Endodermal cell (in vitro differentiated cells): ENCODE results near the gene TBR1. TPM values are rescaled to one million over a fixed set of nuclear protein-coding genes. Genes with fewer than 3 reads are reported as not detected.

Source experiments
- DNase-seq: peaks from one replicate; pipeline ENCODE4 v3.0.0-alpha.2; 2017
- H3K27ac ChIP-seq: 2 replicates; pipeline ENCODE4 v1.5.1; 2013; ENCODE audit warnings: mild to moderate bottlenecking, low read depth, low read length, moderate library complexity
- H3K27me3 ChIP-seq: 2 replicates; pipeline ENCODE4 v1.6.1; 2013; ENCODE audit warnings: mild to moderate bottlenecking, low read length, moderate library complexity; ENCODE audit not compliant: insufficient read depth, control insufficient read depth, poor library complexity, severe bottlenecking
- H3K36me3 ChIP-seq: 2 replicates; pipeline ENCODE4 v1.7.0; 2013; ENCODE audit warnings: mild to moderate bottlenecking, low read length, moderate library complexity; ENCODE audit not compliant: control insufficient read depth, insufficient read depth
- H3K4me1 ChIP-seq: one replicate; pipeline ENCODE4 v1.7.0; 2013; ENCODE audit warnings: low read length; ENCODE audit not compliant: control insufficient read depth, insufficient read depth
- H3K4me3 ChIP-seq: 2 replicates; pipeline ENCODE4 v1.5.1; 2013; ENCODE audit warnings: mild to moderate bottlenecking, low read length, moderate library complexity
- H3K9ac ChIP-seq: 2 replicates; pipeline ENCODE4 v1.6.1; 2013; ENCODE audit warnings: mild to moderate bottlenecking, low read length, moderate library complexity; ENCODE audit not compliant: poor library complexity, severe bottlenecking; ENCODE audit errors: extremely low read depth
- H3K9me3 ChIP-seq: 2 replicates; pipeline ENCODE4 v1.6.1; 2013; ENCODE audit warnings: mild to moderate bottlenecking, low read length, moderate library complexity; ENCODE audit not compliant: control insufficient read depth
- H3K27ac Mint-ChIP-seq: 2 replicates; pipeline ENCODE4 v1.8.0; 2020; ENCODE audit warnings: mixed read lengths
- H3K27me3 Mint-ChIP-seq: 2 replicates; pipeline ENCODE4 v1.8.0; 2021; ENCODE audit warnings: mild to moderate bottlenecking, mixed read lengths; ENCODE audit not compliant: insufficient read depth
- H3K36me3 Mint-ChIP-seq: 2 replicates; pipeline ENCODE4 v1.8.0; 2020; ENCODE audit warnings: low read depth, mixed read lengths
- H3K4me1 Mint-ChIP-seq: 2 replicates; pipeline ENCODE4 v1.8.0; 2020; ENCODE audit warnings: mixed read lengths
- H3K4me3 Mint-ChIP-seq: 2 replicates; pipeline ENCODE4 v1.8.0; 2020; ENCODE audit warnings: mild to moderate bottlenecking, moderate library complexity, mixed read lengths
- H3K9me3 Mint-ChIP-seq: 2 replicates; pipeline ENCODE4 v1.8.0; 2020; ENCODE audit warnings: mild to moderate bottlenecking, mixed read lengths
- CTCF ChIP-seq: fragments of 200-600 bp; sonication (generic); conservative IDR thresholded peaks from 2 replicates; pipeline ENCODE4 v1.5.0; 2021; ENCODE audit warnings: antibody characterized with exemption, mild to moderate bottlenecking
- WGBS, 2 experiments: methylation state at CpG; one replicate each; pipeline versions ENCODE4 v1.1.5 to v1.1.7; 2013; ENCODE audit warnings: missing lambda C conversion rate in 2 of 2, mixed read lengths in 1 of 2; ENCODE audit not compliant: insufficient coverage in 1 of 2, insufficient read length in 1 of 2; 5-methylcytosine and 5-hydroxymethylcytosine counted together
- total RNA-seq, 2 donors: library from RNA; stranded (reverse); fragmentation: NEBNext Ultra II Directional in 1 of 2; extraction: Animal tissue kit (Norgen Biotek cat#: 25700) in 1 of 2; gene quantifications; 2 replicates in 1 of 2; 3 replicates in 1 of 2; pipeline ENCODE4 v1.2.1, GENCODE V29; 2021

Gene TBR1
- total RNA-seq, 2 donors from 2014 or later = 1.2 to 2.4 TPM

- Histone ChIP-seq H3K27ac (no peak overlapping the region), H3K9ac (no peak overlapping the region), H3K27me3 (no peaks in the 10 kb centered on the region), H3K4me1 (peaks cover 14% of the 10 kb centered on the region), H3K9me3 (no peaks in the 10 kb centered on the region), H3K4me3 (no peak overlapping the region), H3K36me3 (peaks cover 39% of the 10 kb centered on the region)
- Mint-ChIP-seq H3K4me3 (no peak overlapping the region), H3K9me3 (no peaks in the 10 kb centered on the region), H3K27ac (no peak overlapping the region), H3K36me3 (peaks cover 10% of the 10 kb centered on the region), H3K4me1 (peaks cover 44% of the 10 kb centered on the region), H3K27me3 (no peaks in the 10 kb centered on the region)
- WGBS, 2 experiments = no CpG with 5 or more reads among the region's 1 CpG
- DNase-seq = no peak
- TF ChIP-seq CTCF = no peak
These were observed 41.7 kb upstream of the TBR1 start for GRCh38 chr2:161374446-161374845.

GRCh38 chr2:161379740-161380139, 36.4 kb upstream of the TBR1 start:
- H3K27ac Mint-ChIP-seq = no peak overlapping the region
- H3K36me3 Mint-ChIP-seq = peaks cover 10% of the 10 kb centered on the region
- Histone ChIP-seq H3K9me3 (no peaks in the 10 kb centered on the region), H3K9ac (no peak overlapping the region), H3K4me3 (no peak overlapping the region), H3K27me3 (no peaks in the 10 kb centered on the region), H3K4me1 (peaks cover 3% of the 10 kb centered on the region), H3K27ac (no peak overlapping the region), H3K36me3 (peaks cover 23% of the 10 kb centered on the region)
- WGBS, 2 experiments = 95 to 100% methylated on average over 1 to 2 of the region's 2 CpGs
- H3K9me3 Mint-ChIP-seq = no peaks in the 10 kb centered on the region
- H3K4me3 Mint-ChIP-seq = no peak overlapping the region
- DNase-seq = no peak
- peaks cover 37% of the 10 kb centered on the region for H3K4me1 Mint-ChIP-seq
- no peak for TF ChIP-seq CTCF
- H3K27me3 Mint-ChIP-seq = no peaks in the 10 kb centered on the region

GRCh38 chr2:161381546-161381945, 34.6 kb upstream of the TBR1 start:
- Mint-ChIP-seq H3K27me3 (no peaks in the 10 kb centered on the region), H3K36me3 (peaks cover 5% of the 10 kb centered on the region), H3K9me3 (no peaks in the 10 kb centered on the region), H3K27ac (no peak overlapping the region), H3K4me3 (no peak overlapping the region), H3K4me1 (peaks cover 30% of the 10 kb centered on the region)
- Histone ChIP-seq H3K4me1 (peaks cover 3% of the 10 kb centered on the region), H3K9ac (no peak overlapping the region), H3K27ac (no peak overlapping the region), H3K36me3 (peaks cover 33% of the 10 kb centered on the region), H3K4me3 (no peak overlapping the region), H3K27me3 (no peaks in the 10 kb centered on the region), H3K9me3 (no peaks in the 10 kb centered on the region)
- DNase-seq = no peak
- WGBS, 2 experiments = 95 to 96% methylated on average over 2 to 3 of the region's 3 CpGs
- TF ChIP-seq CTCF = no peak
